ENCODE results near the gene ANKRD10.
"Not testable (repeated sequence)": the region's sequence is repeated elsewhere in the genome, so short reads cannot be mapped to it uniquely, and the experiment has no call there.

ANKRD10 gene

GRCh38 chr13:110860983-110861382 is 53.9 kb downstream of the ANKRD10 start:
- no peak for DNase-seq

- no peak for DNase-seq
Observed at GRCh38 chr13:110856942-110857835, 57.7 kb downstream of the ANKRD10 start.

- no peak for DNase-seq
Observed at GRCh38 chr13:110855363-110855762, 59.5 kb downstream of the ANKRD10 start.

GRCh38 chr13:110854866-110855265 is 60.0 kb downstream of the ANKRD10 start:
- no peak for DNase-seq

- no peak for DNase-seq
Observed at GRCh38 chr13:110853235-110853721, 61.6 kb downstream of the ANKRD10 start.

GRCh38 chr13:110850840-110851239 is 64.0 kb downstream of the ANKRD10 start:
- no peak for DNase-seq

- DNase-seq = no peak
Observed at GRCh38 chr13:110850006-110850405, 64.9 kb downstream of the ANKRD10 start.

- DNase-seq = no peak
Observed at GRCh38 chr13:110845520-110845919, 69.3 kb downstream of the ANKRD10 start.

GRCh38 chr13:110841846-110842245 is 73.0 kb downstream of the ANKRD10 start:
- no peak for DNase-seq

- DNase-seq = no peak
Observed at GRCh38 chr13:110841406-110841805, 73.5 kb downstream of the ANKRD10 start.

- DNase-seq = no peak
Observed at GRCh38 chr13:110838867-110839538, 75.9 kb downstream of the ANKRD10 start.

GRCh38 chr13:110838116-110838515 is 76.8 kb downstream of the ANKRD10 start:
- DNase-seq = no peak

GRCh38 chr13:110837397-110838061 is 77.3 kb downstream of the ANKRD10 start:
- DNase-seq = not testable (repeated sequence)

GRCh38 chr13:110836605-110836903 is 78.3 kb downstream of the ANKRD10 start:
- DNase-seq = no peak

GRCh38 chr13:110835721-110836604 is 78.9 kb downstream of the ANKRD10 start:
- DNase-seq = no peak

- no peak for DNase-seq
Observed at GRCh38 chr13:110834572-110834971, 80.3 kb downstream of the ANKRD10 start.

GRCh38 chr13:110832531-110832930 is 82.3 kb downstream of the ANKRD10 start:
- no peak for DNase-seq

- no peak for DNase-seq
Observed at GRCh38 chr13:110832205-110832479, 82.7 kb downstream of the ANKRD10 start.

GRCh38 chr13:110831437-110832204 is 83.2 kb downstream of the ANKRD10 start:
- DNase-seq = no peak

- no peak for DNase-seq
Observed at GRCh38 chr13:110830800-110831371, 84.0 kb downstream of the ANKRD10 start.

GRCh38 chr13:110830331-110830730 is 84.5 kb downstream of the ANKRD10 start:
- no peak for DNase-seq

- no peak for DNase-seq
Observed at GRCh38 chr13:110829486-110829885, 85.4 kb downstream of the ANKRD10 start.
